Esophagus muscularis mucosa (tissue), 4 donors: ENCODE data around the gene KLF11. TPM values are rescaled to one million over a fixed set of nuclear protein-coding genes. Genes with fewer than 3 reads are reported as not detected.

Source experiments
- DNase-seq: peaks from one replicate; pipeline ENCODE4 v3.0.0-alpha.2; 2017; ENCODE audit errors: extremely low spot score
- H3K27ac ChIP-seq, 4 donors: fragments of 200-600 bp; sonication (generic); replicated peaks in 1 of 4; 1 replicate in 3 of 4; 2 replicates in 1 of 4; pipeline ENCODE4 v1.5.1; 2016 to 2019; ENCODE audit warnings: mild to moderate bottlenecking in 1 of 4
- H3K27me3 ChIP-seq, 4 donors: fragments of 200-600 bp; sonication (generic); one replicate each; pipeline versions ENCODE4 v1.5.1 to v1.6.0; 2016 to 2019
- H3K36me3 ChIP-seq, 4 donors: fragments of 200-600 bp; sonication (generic); one replicate each; pipeline ENCODE4 v1.5.1; 2016 to 2019
- H3K4me1 ChIP-seq, 4 donors: fragments of 200-600 bp; sonication (generic); one replicate each; pipeline ENCODE4 v1.5.1; 2016 to 2019
- H3K4me3 ChIP-seq, 4 donors: fragments of 200-600 bp; sonication (generic); 1 replicate in 2 of 4; 2 replicates in 2 of 4; pipeline ENCODE4 v1.5.1; 2016 to 2019; ENCODE audit warnings: mild to moderate bottlenecking in 4 of 4, moderate library complexity in 1 of 4
- H3K9me3 ChIP-seq, 4 donors: fragments of 200-600 bp; sonication (generic); 1 replicate in 3 of 4; 2 replicates in 1 of 4; pipeline ENCODE4 v1.5.1; 2016 to 2019
- EP300 ChIP-seq: sonication (generic); formaldehyde crosslinking; IDR thresholded peaks from one replicate; pipeline ENCODE4 v1.6.1; 2017; ENCODE audit warnings: antibody characterized with exemption
- POLR2A ChIP-seq: fragments of 450-650 bp; IDR thresholded peaks from one replicate; pipeline ENCODE4 v1.6.1; 2017; ENCODE audit warnings: antibody characterized with exemption, moderate library complexity, mild to moderate bottlenecking, low read depth
- POLR2AphosphoS5 ChIP-seq, 2 donors: sonication (generic); formaldehyde crosslinking; IDR thresholded peaks; one replicate each; pipeline ENCODE4 v1.6.1; 2017; ENCODE audit warnings: antibody characterized with exemption in 2 of 2
- WGBS: methylation state at CpG from one replicate; pipeline ENCODE4 v1.1.5; 2018; 5-methylcytosine and 5-hydroxymethylcytosine counted together
- intact Hi-C: fragments of 100-400 bp; cut with DNase I; formaldehyde crosslinking; loops from one replicate; pipeline ENCODE4 v1.15.1; 2023
- total RNA-seq, 4 donors: library from RNA; depleted of rRNA; stranded (reverse); fragments of >200 nt; gene quantifications; one replicate each; pipeline versions ENCODE4 v1.1.0 to v1.2.1, GENCODE V29; 2016
- TF ChIP-seq, protein P1 (sequence below), 3 experiments: fragments of 200-600 bp in 2 of 3; fragments of 450-650 bp in 1 of 3; sonication (generic) in 2 of 3; IDR thresholded peaks; one replicate each; pipeline ENCODE4 v1.5.1; 2017 to 2019; ENCODE audit warnings: antibody characterized with exemption in 3 of 3, mild to moderate bottlenecking in 2 of 3, moderate library complexity in 1 of 3

Gene KLF11
- total RNA-seq, 4 donors from 2014 or later: 15.8 to 51.6 (median 33.9) TPM

DNA sequence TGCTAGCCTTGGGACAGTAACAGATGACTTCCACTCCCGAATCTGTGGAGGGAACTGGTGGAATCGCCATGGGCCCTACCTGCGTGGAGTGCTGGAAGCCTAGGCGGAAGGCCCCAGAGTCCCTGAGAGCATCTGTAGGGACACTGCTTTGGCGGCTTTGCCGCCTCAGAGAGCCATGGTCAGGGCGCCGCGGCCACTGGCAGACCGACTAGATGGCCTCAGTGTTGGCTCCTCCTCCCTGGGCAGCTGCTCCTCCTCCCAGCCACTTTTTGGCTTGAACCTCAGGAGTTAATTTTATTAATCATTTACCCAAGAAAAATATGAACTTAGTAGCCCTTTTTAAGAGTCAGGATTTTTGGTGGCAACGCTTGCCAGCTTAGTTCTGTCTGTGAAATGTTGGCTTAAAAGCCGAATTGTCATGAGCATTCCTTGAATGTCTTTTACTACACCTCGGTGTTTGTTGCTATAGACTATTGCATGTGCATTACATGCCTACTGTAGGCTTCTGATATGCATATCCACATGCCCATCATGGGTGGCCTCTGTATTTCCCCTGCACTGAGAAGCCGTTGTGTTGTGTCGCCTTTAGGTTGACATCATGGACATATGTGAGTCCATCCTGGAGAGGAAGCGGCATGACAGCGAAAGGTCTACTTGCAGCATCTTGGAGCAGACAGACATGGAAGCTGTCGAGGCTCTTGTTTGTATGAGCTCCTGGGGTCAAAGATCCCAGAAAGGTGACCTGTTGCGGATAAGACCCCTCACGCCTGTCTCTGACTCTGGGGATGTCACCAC is 2.4 kb downstream of the KLF11 start:
- WGBS: 83% methylated on average over 19 of the region's 20 CpGs
- H3K36me3 ChIP-seq: peaks cover 13 to 50% (median 36%) of the 10 kb centered on the region in 4 donors
- no peaks in the 10 kb centered on the region for H3K9me3 ChIP-seq
- H3K4me3 ChIP-seq: peak overlapping the region; percentile 19 to 97 (median 72)
- peaks cover 75 to 84% (median 81%) of the 10 kb centered on the region in 4 donors for H3K4me1 ChIP-seq
- H3K27ac ChIP-seq: peak overlapping the region; percentile 96 to 99 (median 98)
- intact Hi-C loops: no loop called here
- TF ChIP-seq POLR2A: no peak
- TF ChIP-seq POLR2AphosphoS5 (IDR thresholded peaks at IDR 0.05): no peak
- TF ChIP-seq EP300: no peak
- TF ChIP-seq, protein P1, sequence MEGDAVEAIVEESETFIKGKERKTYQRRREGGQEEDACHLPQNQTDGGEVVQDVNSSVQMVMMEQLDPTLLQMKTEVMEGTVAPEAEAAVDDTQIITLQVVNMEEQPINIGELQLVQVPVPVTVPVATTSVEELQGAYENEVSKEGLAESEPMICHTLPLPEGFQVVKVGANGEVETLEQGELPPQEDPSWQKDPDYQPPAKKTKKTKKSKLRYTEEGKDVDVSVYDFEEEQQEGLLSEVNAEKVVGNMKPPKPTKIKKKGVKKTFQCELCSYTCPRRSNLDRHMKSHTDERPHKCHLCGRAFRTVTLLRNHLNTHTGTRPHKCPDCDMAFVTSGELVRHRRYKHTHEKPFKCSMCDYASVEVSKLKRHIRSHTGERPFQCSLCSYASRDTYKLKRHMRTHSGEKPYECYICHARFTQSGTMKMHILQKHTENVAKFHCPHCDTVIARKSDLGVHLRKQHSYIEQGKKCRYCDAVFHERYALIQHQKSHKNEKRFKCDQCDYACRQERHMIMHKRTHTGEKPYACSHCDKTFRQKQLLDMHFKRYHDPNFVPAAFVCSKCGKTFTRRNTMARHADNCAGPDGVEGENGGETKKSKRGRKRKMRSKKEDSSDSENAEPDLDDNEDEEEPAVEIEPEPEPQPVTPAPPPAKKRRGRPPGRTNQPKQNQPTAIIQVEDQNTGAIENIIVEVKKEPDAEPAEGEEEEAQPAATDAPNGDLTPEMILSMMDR (IDR thresholded peaks at IDR 0.05): no peak
- no peak for DNase-seq
- no peaks in the 10 kb centered on the region for H3K27me3 ChIP-seq

DNA sequence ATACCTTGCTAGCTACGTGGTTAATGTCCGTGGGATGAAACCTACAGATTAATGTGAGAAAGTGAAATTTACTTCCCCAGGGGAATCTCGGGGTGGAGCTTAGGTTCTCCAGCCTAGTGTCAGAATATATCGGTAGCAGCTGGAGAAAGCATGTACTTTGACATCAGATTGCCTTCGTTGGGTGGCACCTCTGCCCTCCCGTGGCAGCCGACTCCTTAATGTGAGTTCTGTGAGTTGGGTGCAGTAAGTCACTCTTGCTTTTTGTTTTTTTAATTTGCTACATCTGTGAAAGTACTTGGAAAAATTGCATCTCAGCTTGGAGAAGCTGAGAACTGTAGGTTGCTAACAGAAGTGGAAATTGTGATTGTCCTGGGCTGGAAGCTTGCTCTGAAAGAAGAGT is 3.6 kb downstream of the KLF11 start:
- DNase-seq: no peak
- H3K27me3 ChIP-seq: no peaks in the 10 kb centered on the region
- H3K9me3 ChIP-seq: no peaks in the 10 kb centered on the region
- 55% methylated on average over 7 of the region's 7 CpGs for WGBS
- peaks cover 13 to 62% (median 46%) of the 10 kb centered on the region in 4 donors for H3K36me3 ChIP-seq
- TF ChIP-seq, protein P1 (IDR thresholded peaks at IDR 0.05): no peak
- TF ChIP-seq EP300 (no peak), POLR2A (no peak), POLR2AphosphoS5 (IDR thresholded peaks at IDR 0.05) (no peak)
- intact Hi-C loops: no loop called here
- H3K27ac ChIP-seq: peak overlapping the region; percentile 96 to 99 (median 98)
- H3K4me3 ChIP-seq: no peak overlapping the region
- H3K4me1 ChIP-seq: peaks cover 66 to 73% (median 69%) of the 10 kb centered on the region in 4 donors

DNA sequence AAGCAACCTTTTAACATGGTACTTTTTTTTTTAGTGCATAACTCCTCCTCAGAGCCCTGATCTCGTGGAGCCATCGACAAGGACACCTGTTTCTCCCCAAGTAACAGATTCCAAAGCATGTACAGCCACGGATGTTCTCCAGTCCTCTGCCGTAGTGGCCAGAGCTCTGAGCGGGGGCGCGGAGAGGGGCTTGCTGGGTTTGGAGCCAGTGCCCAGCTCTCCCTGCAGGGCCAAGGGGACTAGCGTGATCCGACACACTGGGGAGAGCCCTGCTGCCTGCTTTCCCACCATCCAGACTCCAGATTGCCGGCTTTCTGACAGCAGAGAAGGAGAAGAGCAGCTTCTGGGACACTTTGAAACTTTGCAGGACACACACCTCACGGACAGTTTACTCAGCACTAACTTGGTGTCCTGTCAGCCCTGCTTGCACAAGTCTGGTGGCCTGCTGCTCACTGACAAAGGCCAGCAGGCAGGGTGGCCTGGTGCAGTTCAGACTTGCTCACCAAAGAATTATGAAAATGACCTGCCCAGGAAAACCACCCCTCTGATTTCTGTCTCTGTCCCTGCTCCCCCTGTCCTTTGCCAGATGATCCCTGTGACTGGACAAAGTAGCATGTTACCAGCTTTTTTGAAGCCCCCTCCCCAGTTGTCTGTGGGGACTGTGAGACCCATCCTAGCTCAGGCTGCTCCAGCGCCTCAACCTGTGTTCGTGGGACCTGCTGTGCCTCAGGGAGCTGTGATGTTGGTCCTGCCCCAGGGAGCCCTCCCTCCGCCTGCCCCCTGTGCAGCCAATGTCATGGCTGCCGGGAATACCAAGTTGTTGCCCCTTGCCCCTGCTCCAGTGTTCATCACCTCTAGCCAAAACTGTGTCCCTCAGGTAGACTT is 4.5 kb downstream of the KLF11 start:
- H3K27ac ChIP-seq: peak overlapping the region; percentile 96 to 99 (median 98)
- H3K36me3 ChIP-seq: peaks cover 22 to 71% (median 55%) of the 10 kb centered on the region in 4 donors
- peaks cover 59 to 69% (median 65%) of the 10 kb centered on the region in 4 donors for H3K4me1 ChIP-seq
- intact Hi-C loops: loop anchor here (2.0 kb wide), 2 partner anchors 65 to 233 kb away; no protein-coding TSS in a partner anchor
- no peak overlapping the region for H3K4me3 ChIP-seq
- WGBS: 87% methylated on average over 15 of the region's 15 CpGs
- no peaks in the 10 kb centered on the region for H3K27me3 ChIP-seq
- H3K9me3 ChIP-seq: no peaks in the 10 kb centered on the region
- TF ChIP-seq EP300 (no peak), POLR2AphosphoS5 (IDR thresholded peaks at IDR 0.05) (no peak), POLR2A (no peak)
- TF ChIP-seq, protein P1 (IDR thresholded peaks at IDR 0.05): no peak
- no peak for DNase-seq

DNA sequence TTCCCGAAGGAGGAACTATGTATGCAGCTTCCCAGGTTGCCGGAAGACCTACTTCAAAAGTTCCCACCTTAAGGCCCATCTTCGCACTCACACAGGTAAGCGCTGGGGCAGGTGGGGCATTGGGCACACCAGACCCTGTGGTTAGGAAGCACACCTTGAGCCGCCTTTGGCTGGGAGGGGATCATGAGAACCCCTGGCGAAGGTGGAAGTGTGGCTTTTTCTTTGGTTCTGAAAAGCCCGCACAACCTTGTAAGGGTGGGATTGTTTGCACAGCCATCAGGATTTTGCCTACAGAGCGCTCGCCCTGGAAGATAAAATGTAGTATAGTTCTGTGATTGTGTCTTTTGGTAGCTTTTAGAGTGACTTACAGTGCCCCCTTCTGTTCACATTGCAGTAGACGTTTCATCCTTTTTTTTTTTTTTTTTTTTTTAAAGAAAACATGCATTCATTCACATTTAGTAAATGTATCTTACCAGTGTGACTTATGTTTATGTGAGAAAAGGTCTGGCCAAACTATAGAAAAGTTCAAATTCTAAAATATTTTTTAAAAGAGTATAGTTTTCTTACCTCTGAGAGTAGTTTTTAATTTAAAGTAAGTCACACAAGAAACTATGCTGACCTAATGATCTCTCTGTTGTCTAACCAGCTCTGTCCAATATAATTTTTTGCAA is 5.3 kb downstream of the KLF11 start:
- H3K9me3 ChIP-seq: no peaks in the 10 kb centered on the region
- H3K36me3 ChIP-seq: peaks cover 30 to 79% (median 62%) of the 10 kb centered on the region in 4 donors
- peak overlapping the region in 3 of 4 donors; percentile 96 to 99 (median 98) for H3K27ac ChIP-seq
- no peaks in the 10 kb centered on the region for H3K27me3 ChIP-seq
- DNase-seq: no peak
- TF ChIP-seq, protein P1 (IDR thresholded peaks at IDR 0.05): peak; percentile 58 to 68 (median 66)
- no peak for TF ChIP-seq EP300
- intact Hi-C loops: loop anchor here (2.0 kb wide), 2 partner anchors 66 to 234 kb away; no protein-coding TSS in a partner anchor
- WGBS: 62% methylated on average over 10 of the region's 10 CpGs
- no peak overlapping the region for H3K4me3 ChIP-seq
- peaks cover 66 to 77% (median 72%) of the 10 kb centered on the region in 4 donors for H3K4me1 ChIP-seq
